A549 treated with GW870086 at 1 μM for 4 hours (cell line): ENCODE measurements around the gene UGT1A5. TPM values are rescaled to one million over a fixed set of nuclear protein-coding genes. Genes with fewer than 3 reads are reported as not detected.

Experiments used
- total RNA-seq: library from RNA; stranded (reverse); fragments of 200-300 nt; extraction: Qiagen RNA extraction; gene quantifications from 5 replicates; pipeline ENCODE4 v1.2.3, GENCODE V29; 2022; ENCODE audit warnings: low read depth

Gene UGT1A5
- total RNA-seq, result 0.09 to 0.13 TPM in 2 of 5 replicates, not detected in the others

DNA sequence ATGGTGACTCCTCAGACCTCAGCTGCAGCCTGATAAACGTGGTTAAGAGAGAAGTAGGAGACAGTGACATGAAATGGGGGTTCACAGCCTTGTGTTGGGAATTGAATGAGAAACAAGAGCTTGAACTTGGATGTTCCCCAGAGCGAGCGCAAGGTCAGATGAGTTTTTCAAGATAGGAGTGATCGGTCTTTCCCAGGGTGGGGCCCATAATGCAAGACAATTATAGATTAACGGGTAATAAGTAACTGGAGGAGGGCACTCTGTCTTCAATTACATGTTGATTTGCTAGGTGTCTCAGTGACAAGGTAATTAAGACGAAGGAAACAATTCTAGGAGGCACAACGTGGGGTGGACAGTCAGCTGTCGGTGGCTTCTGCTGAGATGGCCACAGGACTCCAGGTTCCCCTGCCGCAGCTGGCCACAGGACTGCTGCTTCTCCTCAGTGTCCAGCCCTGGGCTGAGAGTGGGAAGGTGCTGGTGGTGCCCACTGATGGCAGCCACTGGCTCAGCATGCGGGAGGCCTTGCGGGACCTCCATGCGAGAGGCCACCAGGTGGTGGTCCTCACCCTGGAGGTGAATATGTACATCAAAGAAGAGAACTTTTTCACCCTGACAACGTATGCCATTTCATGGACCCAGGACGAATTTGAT is at the start of gene UGT1A5:
UGT1A5 (plus strand) TSS at position 297 of the 651 bp plus-strand sequence; CDS start at position 382, 85 bp downstream.

DNA sequence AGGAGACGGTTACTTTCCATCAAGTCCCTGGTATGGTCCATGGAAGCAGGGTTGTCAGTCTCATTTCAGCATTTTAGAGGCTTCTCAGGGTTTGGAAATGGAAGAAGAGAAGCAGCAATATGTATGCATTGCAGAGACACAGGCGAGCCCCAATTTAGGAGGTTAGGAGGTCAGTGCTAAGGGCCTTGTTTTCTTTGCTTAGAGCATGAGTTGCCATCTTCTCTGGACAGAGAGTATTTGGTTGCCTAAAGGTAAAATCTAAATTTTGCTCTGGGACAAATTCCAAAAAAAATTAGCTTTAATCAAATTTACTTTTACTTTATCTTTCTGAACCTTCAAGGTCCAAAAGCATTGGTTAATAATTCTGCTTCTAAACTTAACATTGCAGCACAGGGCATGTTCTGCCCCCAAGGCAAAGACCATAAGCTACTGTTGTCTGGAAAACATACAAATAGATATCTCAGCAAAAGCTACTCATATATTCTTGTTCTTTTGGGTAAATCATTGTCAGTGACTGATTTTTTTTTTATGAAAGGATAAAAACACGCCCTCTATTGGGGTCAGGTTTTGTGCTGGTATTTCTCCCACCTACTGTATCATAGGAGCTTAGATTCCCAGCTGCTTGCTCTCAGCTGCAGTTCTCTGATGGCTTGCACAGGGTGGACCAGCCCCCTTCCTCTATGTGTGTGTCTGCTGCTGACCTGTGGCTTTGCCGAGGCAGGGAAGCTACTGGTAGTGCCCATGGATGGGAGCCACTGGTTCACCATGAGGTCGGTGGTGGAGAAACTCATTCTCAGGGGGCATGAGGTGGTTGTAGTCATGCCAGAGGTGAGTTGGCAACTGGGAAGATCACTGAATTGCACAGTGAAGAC is 41.2 kb upstream of the UGT1A5 start, which contains the start of gene UGT1A9:
UGT1A9 (plus strand) TSS at position 609 of the 872 bp plus-strand sequence; CDS start at position 646, 37 bp downstream.

DNA sequence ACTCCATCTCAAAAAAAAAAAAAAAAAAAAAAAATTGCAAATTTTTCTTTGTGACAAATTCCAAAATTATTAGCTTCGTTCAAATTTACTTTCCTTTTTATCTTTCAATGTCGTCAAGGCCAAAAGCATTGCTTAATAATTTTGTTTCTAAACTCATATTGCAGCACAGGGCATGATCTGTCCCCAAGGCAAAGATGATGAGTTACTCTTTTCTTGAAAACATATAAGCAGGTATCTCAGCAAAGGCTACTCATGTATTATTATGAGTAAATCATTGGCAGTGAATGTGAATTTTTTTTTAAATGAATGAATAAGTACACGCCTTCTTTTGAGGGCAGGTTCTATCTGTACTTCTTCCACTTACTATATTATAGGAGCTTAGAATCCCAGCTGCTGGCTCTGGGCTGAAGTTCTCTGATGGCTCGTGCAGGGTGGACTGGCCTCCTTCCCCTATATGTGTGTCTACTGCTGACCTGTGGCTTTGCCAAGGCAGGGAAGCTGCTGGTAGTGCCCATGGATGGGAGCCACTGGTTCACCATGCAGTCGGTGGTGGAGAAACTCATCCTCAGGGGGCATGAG is 31.1 kb upstream of the UGT1A5 start, which contains the start of gene UGT1A7:
UGT1A7 (plus strand) TSS at position 381 of the 579 bp plus-strand sequence; CDS start at position 418, 37 bp downstream.

DNA sequence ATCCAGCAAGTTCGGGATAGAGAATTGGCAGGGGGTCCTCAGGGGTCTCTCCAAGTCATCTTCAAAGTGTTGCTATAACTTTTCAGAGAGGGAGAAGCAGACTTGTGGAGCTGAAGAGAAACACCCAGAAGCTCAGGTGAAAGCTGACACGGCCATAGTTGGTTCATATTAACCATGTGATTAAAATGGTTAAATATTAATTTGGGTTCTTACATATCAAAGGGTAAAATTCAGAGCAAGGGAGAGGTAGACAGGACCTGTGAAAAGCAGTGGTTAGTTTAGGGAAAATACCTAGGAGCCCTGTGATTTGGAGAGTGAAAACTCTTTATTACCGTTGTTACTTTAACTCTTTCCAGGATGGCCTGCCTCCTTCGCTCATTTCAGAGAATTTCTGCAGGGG is 20.1 kb upstream of the UGT1A5 start, which contains the start of gene UGT1A6:
UGT1A6 (plus strand) TSS at position 243 of the 400 bp plus-strand sequence; CDS start at position 358, 115 bp downstream.

DNA sequence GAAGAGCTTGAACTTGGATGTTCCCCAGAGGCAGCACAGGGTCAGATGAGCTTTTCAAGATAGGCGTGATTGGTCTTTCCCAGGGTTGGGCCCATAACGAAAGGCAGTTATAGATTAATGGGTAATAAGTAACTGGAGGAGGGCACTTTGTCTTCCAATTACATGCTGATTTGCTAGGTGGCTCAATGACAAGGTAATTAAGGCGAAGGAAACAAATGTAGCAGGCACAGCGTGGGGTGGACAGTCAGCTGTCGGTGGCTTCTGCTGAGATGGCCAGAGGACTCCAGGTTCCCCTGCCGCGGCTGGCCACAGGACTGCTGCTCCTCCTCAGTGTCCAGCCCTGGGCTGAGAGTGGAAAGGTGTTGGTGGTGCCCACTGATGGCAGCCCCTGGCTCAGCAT is 5.8 kb downstream of the UGT1A5 start, which contains the start of gene UGT1A4:
UGT1A4 (plus strand) TSS at position 185 of the 400 bp plus-strand sequence; CDS start at position 270, 85 bp downstream.

DNA sequence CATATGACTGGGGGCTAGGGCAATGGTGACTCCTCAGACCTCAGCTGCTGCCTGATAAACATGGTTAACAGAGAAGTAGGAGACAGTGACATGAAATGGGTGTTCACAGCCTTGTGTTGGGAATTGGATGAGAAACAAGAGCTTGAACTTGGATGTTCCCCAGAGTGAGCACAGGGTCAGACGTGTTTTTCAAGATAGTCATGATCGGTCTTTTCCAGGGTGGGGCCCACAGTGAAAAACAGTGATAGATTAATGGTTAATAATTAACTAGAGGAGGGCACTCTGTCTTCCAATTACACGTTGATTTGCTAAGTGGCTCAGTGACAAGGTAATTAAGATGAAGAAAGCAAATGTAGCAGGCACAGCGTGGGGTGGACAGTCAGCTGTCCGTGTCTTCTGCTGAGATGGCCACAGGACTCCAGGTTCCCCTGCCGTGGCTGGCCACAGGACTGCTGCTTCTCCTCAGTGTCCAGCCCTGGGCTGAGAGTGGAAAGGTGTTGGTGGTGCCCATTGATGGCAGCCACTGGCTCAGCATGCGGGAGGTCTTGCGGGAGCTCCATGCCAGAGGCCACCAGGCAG is 16.1 kb downstream of the UGT1A5 start, which contains the start of gene UGT1A3:
UGT1A3 (plus strand) TSS at position 320 of the 579 bp plus-strand sequence; CDS start at position 405, 85 bp downstream.

DNA sequence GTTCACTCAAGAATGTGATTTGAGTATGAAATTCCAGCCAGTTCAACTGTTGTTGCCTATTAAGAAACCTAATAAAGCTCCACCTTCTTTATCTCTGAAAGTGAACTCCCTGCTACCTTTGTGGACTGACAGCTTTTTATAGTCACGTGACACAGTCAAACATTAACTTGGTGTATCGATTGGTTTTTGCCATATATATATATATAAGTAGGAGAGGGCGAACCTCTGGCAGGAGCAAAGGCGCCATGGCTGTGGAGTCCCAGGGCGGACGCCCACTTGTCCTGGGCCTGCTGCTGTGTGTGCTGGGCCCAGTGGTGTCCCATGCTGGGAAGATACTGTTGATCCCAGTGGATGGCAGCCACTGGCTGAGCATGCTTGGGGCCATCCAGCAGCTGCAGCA is 47.3 kb downstream of the UGT1A5 start, which contains the start of gene UGT1A1:
UGT1A1 (plus strand) TSS at position 228 of the 400 bp plus-strand sequence; CDS start at position 246, 18 bp downstream.

DNA sequence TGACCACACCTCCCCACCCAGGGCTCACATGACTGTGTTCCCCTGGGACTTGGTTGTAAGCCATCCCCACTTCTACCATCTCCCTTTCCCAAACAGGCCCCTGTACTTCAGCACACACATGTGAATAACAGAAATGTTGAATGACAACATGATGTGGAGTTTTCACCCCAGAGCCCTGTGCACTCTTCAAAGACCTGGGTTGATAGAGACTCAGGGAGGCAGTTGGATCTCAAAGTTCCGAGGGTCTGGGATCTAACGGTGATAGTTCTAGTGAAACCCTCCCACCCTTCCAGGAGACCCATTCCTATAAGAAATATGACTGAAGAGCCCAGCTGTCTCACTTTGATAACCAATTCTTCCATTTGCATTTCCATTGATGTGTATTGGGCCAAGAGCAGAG is 65.3 kb downstream of the UGT1A5 start, which contains the start of gene MROH2A:
MROH2A (plus strand) TSS at position 301 of the 400 bp plus-strand sequence. CDS start 1,029 bp downstream, outside the sequence.

Other genes with a start within 250 kb of the UGT1A5 start
- gene USP40, start 146.1 kb upstream of the UGT1A5 start, total RNA-seq, result 20.6 to 25.3 TPM (median 23.8 TPM) in 5 replicates
- gene UGT1A8, start 95.3 kb upstream of the UGT1A5 start, total RNA-seq, result 0.07 to 0.28 TPM in 2 of 5 replicates, not detected in the others
- 0.07 to 0.49 TPM (median 0.11 TPM) in 4 of 5 replicates, not detected in the other for gene UGT1A10, start 76.5 kb upstream of the UGT1A5 start, total RNA-seq
- gene UGT1A9, start 41.0 kb upstream of the UGT1A5 start, total RNA-seq, result 4.1 to 6.1 TPM (median 4.5 TPM) in 5 replicates
- 2.3 to 5.1 TPM (median 3.8 TPM) in 5 replicates for gene UGT1A7, start 31.0 kb upstream of the UGT1A5 start, total RNA-seq
- gene UGT1A6, start 20.0 kb upstream of the UGT1A5 start, total RNA-seq, result 0.31 to 1.8 TPM (median 1.5 TPM) in 5 replicates
- gene UGT1A4, start 5.8 kb downstream of the UGT1A5 start, total RNA-seq, result not detected in 5 replicates
- gene UGT1A3, start 16.1 kb downstream of the UGT1A5 start, total RNA-seq, result 0.07 TPM in 1 of 5 replicates, not detected in the others
- gene UGT1A1, start 47.4 kb downstream of the UGT1A5 start, total RNA-seq, result 0.71 to 1.1 TPM (median 0.87 TPM) in 5 replicates
- 0.09 to 0.21 TPM (median 0.12 TPM) in 3 of 5 replicates, not detected in the others for gene MROH2A, start 65.4 kb downstream of the UGT1A5 start, total RNA-seq
- 58.2 to 64.5 TPM (median 61.4 TPM) in 5 replicates for gene HJURP, start 141.6 kb downstream of the UGT1A5 start, total RNA-seq
- gene TRPM8, start 204.5 kb downstream of the UGT1A5 start, total RNA-seq, result 0.03 to 0.49 TPM (median 0.28 TPM) in 5 replicates